Esophagus squamous epithelium (tissue), 5 donors: ENCODE data around the gene ICAM2. TPM values are rescaled to one million over a fixed set of nuclear protein-coding genes. Genes with fewer than 3 reads are reported as not detected.

ENCODE experiments used
- DNase-seq: peaks from one replicate; lab custom pipeline; 2025; lab: John Stamatoyannopoulos, UW
- H3K27ac ChIP-seq, 4 donors: fragments of 200-600 bp; sonication (generic); one replicate each; pipeline ENCODE4 v1.5.1; 2016 to 2019; ENCODE audit warnings: mild to moderate bottlenecking in 1 of 4
- H3K27me3 ChIP-seq, 4 donors: fragments of 200-600 bp; sonication (generic); 1 replicate in 3 of 4; 2 replicates in 1 of 4; pipeline versions ENCODE4 v1.5.1 to v1.6.0; 2017 to 2021; ENCODE audit warnings: antibody characterized with exemption in 1 of 4
- H3K36me3 ChIP-seq, 3 donors: fragments of 200-600 bp; sonication (generic); one replicate each; pipeline ENCODE4 v1.5.1; 2016 to 2019
- H3K4me1 ChIP-seq, 3 donors: fragments of 200-600 bp; sonication (generic); one replicate each; pipeline ENCODE4 v1.5.1; 2017 to 2019
- H3K4me3 ChIP-seq, 4 donors: fragments of 200-600 bp; sonication (generic); 1 replicate in 3 of 4; 2 replicates in 1 of 4; pipeline ENCODE4 v1.5.1; 2016 to 2019; ENCODE audit warnings: mild to moderate bottlenecking in 2 of 4, moderate library complexity in 1 of 4
- H3K9me3 ChIP-seq, 3 donors: fragments of 200-600 bp; sonication (generic); one replicate each; pipeline ENCODE4 v1.5.1; 2016 to 2019
- POLR2A ChIP-seq, 4 donors: fragments of 450-650 bp; IDR thresholded peaks; one replicate each; pipeline ENCODE4 v1.6.1; 2017; ENCODE audit warnings: antibody characterized with exemption in 4 of 4, mild to moderate bottlenecking in 4 of 4, moderate library complexity in 3 of 4
- WGBS, 2 donors: methylation state at CpG; one replicate each; pipeline ENCODE4 v1.1.5; 2018; 5-methylcytosine and 5-hydroxymethylcytosine counted together
- intact Hi-C: fragments of 100-400 bp; cut with DNase I; formaldehyde crosslinking; loops from one replicate; pipeline ENCODE4 v1.15.0; 2022
- total RNA-seq, 4 donors: library from RNA; depleted of rRNA; stranded (reverse); fragments of >200 nt; gene quantifications; one replicate each; pipeline ENCODE4 v1.1.0, GENCODE V29; 2016
- TF ChIP-seq, protein P1 (sequence below), 6 experiments: fragments of 450-650 bp in 4 of 6; fragments of 200-600 bp in 2 of 6; sonication (generic) in 2 of 6; IDR thresholded peaks; one replicate each; pipeline ENCODE4 v1.5.1; 2016 to 2019; ENCODE audit warnings: antibody characterized with exemption in 6 of 6, mild to moderate bottlenecking in 4 of 6, moderate library complexity in 4 of 6
- donor health status: DM: yes; HTN: yes; CAD: no.

The ICAM2 gene
- total RNA-seq, 4 donors from 2014 or later, result 2.8 to 28.8 (median 11.8) TPM; not detected in 1

DNA sequence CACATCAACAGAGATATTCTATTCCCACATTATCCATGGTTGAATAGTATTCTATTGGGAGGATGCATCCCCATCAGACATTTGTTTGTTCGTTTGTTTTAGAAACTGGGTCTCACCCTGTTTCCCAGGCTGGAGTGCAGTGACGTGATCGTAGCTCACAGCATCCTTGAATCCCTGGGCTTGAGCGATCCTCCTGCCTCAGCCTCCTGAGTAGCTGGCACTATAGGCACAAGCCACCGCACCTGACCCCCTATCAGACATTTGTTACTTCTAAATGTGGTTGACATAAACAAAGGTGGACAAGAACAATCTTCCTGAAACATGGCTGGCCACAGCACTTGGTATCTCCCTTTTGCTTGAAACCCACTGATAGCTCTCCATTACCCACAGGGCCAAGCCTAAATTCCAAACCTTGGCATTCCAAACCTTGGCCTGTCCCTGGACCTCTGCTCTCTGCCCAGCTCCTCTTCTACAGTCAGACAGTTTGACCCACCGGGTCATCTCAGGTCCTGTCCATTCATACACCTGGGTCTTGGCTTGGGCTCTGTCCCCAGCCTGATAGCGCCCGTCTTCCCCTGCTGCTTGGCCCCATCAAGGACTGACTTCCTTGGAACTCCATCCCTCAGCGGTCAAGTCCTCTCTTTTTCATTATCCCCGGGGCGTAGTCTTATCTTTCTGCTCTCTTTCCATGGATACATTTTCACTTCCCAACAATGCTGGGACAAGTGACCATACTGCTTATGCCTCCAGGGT, 23.8 kb downstream of the ICAM2 start:
- Histone ChIP-seq H3K27ac (no peak overlapping the region), H3K27me3 (peaks cover 0 to 83% (median 4%) of the 10 kb centered on the region in 4 donors), H3K9me3 (no peaks in the 10 kb centered on the region), H3K4me3 (no peak overlapping the region), H3K36me3 (no peaks in the 10 kb centered on the region), H3K4me1 (peaks cover 12 to 23% (median 14%) of the 10 kb centered on the region in 3 donors)
- DNase-seq, result no peak
- 93 to 95% methylated on average over 8 to 11 of the region's 11 CpGs for WGBS, 2 donors
- no peak for TF ChIP-seq POLR2A (IDR thresholded peaks at IDR 0.05)
- TF ChIP-seq, protein P1, sequence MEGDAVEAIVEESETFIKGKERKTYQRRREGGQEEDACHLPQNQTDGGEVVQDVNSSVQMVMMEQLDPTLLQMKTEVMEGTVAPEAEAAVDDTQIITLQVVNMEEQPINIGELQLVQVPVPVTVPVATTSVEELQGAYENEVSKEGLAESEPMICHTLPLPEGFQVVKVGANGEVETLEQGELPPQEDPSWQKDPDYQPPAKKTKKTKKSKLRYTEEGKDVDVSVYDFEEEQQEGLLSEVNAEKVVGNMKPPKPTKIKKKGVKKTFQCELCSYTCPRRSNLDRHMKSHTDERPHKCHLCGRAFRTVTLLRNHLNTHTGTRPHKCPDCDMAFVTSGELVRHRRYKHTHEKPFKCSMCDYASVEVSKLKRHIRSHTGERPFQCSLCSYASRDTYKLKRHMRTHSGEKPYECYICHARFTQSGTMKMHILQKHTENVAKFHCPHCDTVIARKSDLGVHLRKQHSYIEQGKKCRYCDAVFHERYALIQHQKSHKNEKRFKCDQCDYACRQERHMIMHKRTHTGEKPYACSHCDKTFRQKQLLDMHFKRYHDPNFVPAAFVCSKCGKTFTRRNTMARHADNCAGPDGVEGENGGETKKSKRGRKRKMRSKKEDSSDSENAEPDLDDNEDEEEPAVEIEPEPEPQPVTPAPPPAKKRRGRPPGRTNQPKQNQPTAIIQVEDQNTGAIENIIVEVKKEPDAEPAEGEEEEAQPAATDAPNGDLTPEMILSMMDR (IDR thresholded peaks at IDR 0.05), result no peak
- intact Hi-C loops, result no loop called here

GRCh38 chr17:63995626-63996025, 24.8 kb downstream of the ICAM2 start:
- Histone ChIP-seq H3K4me3 (no peak overlapping the region), H3K9me3 (no peaks in the 10 kb centered on the region), H3K4me1 (peaks cover 6 to 25% (median 15%) of the 10 kb centered on the region in 3 donors), H3K36me3 (no peaks in the 10 kb centered on the region), H3K27me3 (peaks cover 0 to 89% (median 4%) of the 10 kb centered on the region in 4 donors), H3K27ac (no peak overlapping the region)
- WGBS, 2 donors, result 73 to 90% methylated on average over 3 to 5 of the region's 5 CpGs
- intact Hi-C loops, result no loop called here
- TF ChIP-seq POLR2A (IDR thresholded peaks at IDR 0.05), result no peak
- TF ChIP-seq, protein P1 (IDR thresholded peaks at IDR 0.05), result no peak
- DNase-seq, result no peak

- H3K9me3 ChIP-seq, result no peaks in the 10 kb centered on the region
- no peak overlapping the region for H3K4me3 ChIP-seq
- H3K27me3 ChIP-seq, result peaks cover 0 to 92% (median 0%) of the 10 kb centered on the region in 4 donors
- peaks cover under 1 to 27% (median 12%) of the 10 kb centered on the region in 3 donors for H3K4me1 ChIP-seq
- intact Hi-C loops, result no loop called here
- no peak for DNase-seq
- 67% methylated on average over 2 of the region's 3 CpGs; no CpG with 5 or more reads in 1 of the 2 donors for WGBS, 2 donors
- no peak for TF ChIP-seq POLR2A (IDR thresholded peaks at IDR 0.05)
- TF ChIP-seq, protein P1 (IDR thresholded peaks at IDR 0.05), result no peak
- no peak overlapping the region for H3K27ac ChIP-seq
- no peaks in the 10 kb centered on the region for H3K36me3 ChIP-seq
These were observed 27.0 kb downstream of the ICAM2 start for GRCh38 chr17:63993368-63993985.

DNA sequence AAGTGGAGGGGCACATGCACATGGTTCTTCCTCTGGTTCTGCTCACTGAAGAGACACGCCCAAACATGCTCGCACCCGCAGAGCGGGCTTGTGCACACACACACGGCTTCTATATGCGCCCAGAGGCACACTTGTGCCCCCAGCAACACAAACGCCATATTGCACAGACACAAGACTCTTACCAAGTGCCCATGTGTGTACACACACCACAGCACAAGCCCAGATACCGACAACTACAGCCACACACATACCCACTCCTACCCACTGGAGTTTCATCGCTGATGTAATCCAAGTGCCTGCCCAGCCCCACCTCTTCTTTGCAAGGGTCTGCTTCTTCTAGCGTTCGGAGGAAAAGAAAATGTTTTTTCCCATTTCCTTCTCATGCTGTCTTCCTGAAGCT, 28.8 kb downstream of the ICAM2 start:
- intact Hi-C loops, result no loop called here
- Histone ChIP-seq H3K4me1 (peaks cover 3 to 31% (median 4%) of the 10 kb centered on the region in 3 donors), H3K27ac (no peak overlapping the region), H3K4me3 (no peak overlapping the region), H3K9me3 (no peaks in the 10 kb centered on the region), H3K36me3 (no peaks in the 10 kb centered on the region), H3K27me3 (peaks cover 0 to 81% (median 0%) of the 10 kb centered on the region in 4 donors)
- TF ChIP-seq POLR2A (IDR thresholded peaks at IDR 0.05), result no peak
- TF ChIP-seq, protein P1 (IDR thresholded peaks at IDR 0.05), result no peak
- no peak for DNase-seq
- 75 to 79% methylated on average over 5 to 6 of the region's 11 CpGs for WGBS, 2 donors
